Activated T-cell treated with anti-CD3 and anti-CD28 coated beads, Interleukin-2, amount 50 U/mL, for 72 hours (primary cell): ENCODE data around the gene ATP8B3. TPM values are rescaled to one million over a fixed set of nuclear protein-coding genes. Genes with fewer than 3 reads are reported as not detected.

Experiments
- ATAC-seq, 2 donors: fragments of 150-1000 bp; cut with Tn5 transposase; replicated peaks in 1 of 2; 2 replicates each; pipeline ENCODE4 v1.10.0; 2021; ENCODE audit warnings: moderate library complexity in 2 of 2, mild to moderate bottlenecking in 1 of 2
- DNase-seq, 2 donors: peaks; one replicate each; pipeline ENCODE4 v3.0.0; 2021 to 2022; ENCODE audit warnings: mixed read lengths in 1 of 2
- H3K27ac Mint-ChIP-seq: one replicate; pipeline ENCODE4 v1.8.0; 2022; ENCODE audit warnings: mild to moderate bottlenecking, moderate library complexity, mixed read lengths
- H3K27me3 Mint-ChIP-seq: one replicate; pipeline ENCODE4 v1.8.0; 2022; ENCODE audit warnings: low read depth, mixed read lengths
- H3K36me3 Mint-ChIP-seq, 2 donors: one replicate each; pipeline ENCODE4 v1.8.0; 2022; ENCODE audit warnings: mixed read lengths in 2 of 2, mild to moderate bottlenecking in 1 of 2; ENCODE audit not compliant: insufficient read depth in 2 of 2
- H3K4me1 Mint-ChIP-seq: one replicate; pipeline ENCODE4 v1.8.0; 2022; ENCODE audit warnings: low read depth, mixed read lengths
- H3K4me3 Mint-ChIP-seq, 2 donors: one replicate each; pipeline ENCODE4 v1.8.0; 2022; ENCODE audit warnings: mild to moderate bottlenecking in 2 of 2, mixed read lengths in 2 of 2, moderate library complexity in 2 of 2
- H3K9me3 Mint-ChIP-seq, 2 donors: one replicate each; pipeline ENCODE4 v1.8.0; 2022; ENCODE audit warnings: mixed read lengths in 2 of 2
- total RNA-seq, 2 donors: library from RNA; stranded (reverse); gene quantifications; one replicate each; pipeline ENCODE4 v1.2.3, GENCODE V29; 2022

Gene ATP8B3
- total RNA-seq, 2 donors from 2014 or later = 12.1 to 12.8 TPM

DNA sequence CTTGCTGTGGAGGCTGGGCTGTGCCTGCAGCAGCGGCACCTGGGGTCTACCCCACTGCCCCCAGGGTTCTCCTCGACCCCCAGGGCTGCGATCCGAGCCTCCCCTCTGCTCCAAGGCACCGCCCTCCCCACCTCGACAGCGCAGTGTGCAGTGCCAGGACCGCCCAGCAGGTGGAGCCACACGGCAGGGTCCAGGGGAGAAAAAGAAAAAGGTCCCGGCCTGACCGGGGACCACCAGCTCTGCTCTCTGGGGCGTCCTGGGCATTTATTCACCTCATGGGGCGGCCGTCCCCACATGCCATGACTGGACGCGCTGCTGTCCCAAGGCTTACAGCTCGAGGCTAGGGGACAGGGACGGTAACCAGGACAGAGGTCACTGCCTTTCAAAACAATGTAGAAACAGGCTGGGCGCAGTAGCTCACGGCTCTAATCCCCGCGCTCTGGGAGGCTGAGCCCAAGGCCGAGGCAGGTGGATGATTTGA is 25.6 kb upstream of the ATP8B3 start:
- Mint-ChIP-seq H3K4me3 (no peak overlapping the region), H3K27ac (no peak overlapping the region), H3K4me1 (peaks cover 25% of the 10 kb centered on the region), H3K36me3 (no peaks in the 10 kb centered on the region), H3K27me3 (no peaks in the 10 kb centered on the region), H3K9me3 (no peaks in the 10 kb centered on the region)
- peak; percentile 54 to 61 for ATAC-seq
- peak; percentile 70 to 78 for DNase-seq

GRCh38 chr19:1837222-1837565 is 25.1 kb upstream of the ATP8B3 start:
- Mint-ChIP-seq H3K4me1 (peaks cover 21% of the 10 kb centered on the region), H3K4me3 (no peak overlapping the region), H3K27me3 (no peaks in the 10 kb centered on the region), H3K36me3 (no peaks in the 10 kb centered on the region), H3K9me3 (no peaks in the 10 kb centered on the region), H3K27ac (no peak overlapping the region)
- ATAC-seq (no peak), DNase-seq (no peak)

- ATAC-seq = no peak
- no peaks in the 10 kb centered on the region for H3K9me3 Mint-ChIP-seq
- H3K27ac Mint-ChIP-seq = no peak overlapping the region
Measured at GRCh38 chr19:1836458-1837221, 24.6 kb upstream of the ATP8B3 start.

DNA sequence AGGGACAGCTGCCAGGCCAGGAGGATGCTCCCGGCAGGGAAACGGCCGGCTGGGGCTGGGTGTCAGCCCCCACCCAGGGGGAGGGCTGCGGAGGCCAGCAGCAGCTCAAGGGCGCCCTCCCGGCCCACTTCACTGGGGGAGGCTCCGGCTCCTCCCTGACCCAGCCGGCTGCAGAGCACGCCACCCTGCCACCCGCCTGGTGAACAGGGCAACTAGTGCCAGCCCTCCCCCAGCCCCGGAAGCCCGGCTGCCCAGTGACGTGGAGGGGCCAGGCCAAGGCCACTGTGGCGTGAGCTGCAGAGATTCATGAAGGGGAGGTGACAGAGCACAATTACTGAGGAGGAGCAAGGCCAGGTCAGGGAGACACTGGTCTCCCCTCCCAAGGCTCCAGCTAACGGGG is 21.5 kb upstream of the ATP8B3 start:
- no peak overlapping the region for H3K27ac Mint-ChIP-seq

More at GRCh38 chr19:1836458-1837221, 24.6 kb upstream of the ATP8B3 start:
- Mint-ChIP-seq H3K4me1 (peaks cover 15% of the 10 kb centered on the region), H3K36me3 (no peaks in the 10 kb centered on the region), H3K4me3 (no peak overlapping the region), H3K27me3 (no peaks in the 10 kb centered on the region)
- no peak for DNase-seq

DNA sequence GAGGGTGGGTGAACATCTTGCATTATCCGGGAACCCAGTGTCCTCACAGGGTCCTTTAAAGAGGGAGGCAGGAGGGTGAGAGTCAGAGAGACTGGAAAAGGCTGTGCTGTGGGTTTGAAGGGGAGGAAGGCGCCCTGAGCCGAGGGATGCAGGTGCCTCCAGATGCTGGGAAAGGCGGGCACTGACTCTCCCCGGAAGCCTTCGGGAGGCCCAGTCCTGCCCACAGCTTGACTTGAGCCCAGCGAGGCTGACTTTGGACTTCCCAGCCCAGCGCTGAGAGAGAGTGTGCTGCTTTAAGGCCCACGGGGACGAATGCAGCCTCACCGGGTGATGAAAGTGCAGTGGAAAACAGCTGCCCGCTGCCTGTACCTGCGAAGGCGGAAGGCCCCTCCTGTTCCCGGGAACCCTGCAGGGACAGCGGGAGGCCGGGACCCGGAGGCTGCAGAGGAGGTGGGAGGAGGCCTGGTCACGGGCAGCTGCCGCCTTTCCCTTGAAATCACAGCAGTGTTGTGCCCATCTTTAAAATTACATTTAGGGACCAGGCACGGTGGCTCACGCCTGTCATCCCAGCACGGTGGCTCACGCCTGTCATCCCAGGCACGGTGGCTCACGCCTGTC is 20.1 kb upstream of the ATP8B3 start:
- Mint-ChIP-seq H3K4me1 (peaks cover 6% of the 10 kb centered on the region), H3K27ac (no peak overlapping the region), H3K4me3 (no peak overlapping the region), H3K36me3 (no peaks in the 10 kb centered on the region), H3K27me3 (no peaks in the 10 kb centered on the region), H3K9me3 (no peaks in the 10 kb centered on the region)
- DNase-seq (no peak), ATAC-seq (no peak)

More for the DNA sequence above, 21.5 kb upstream of the ATP8B3 start:
- H3K9me3 Mint-ChIP-seq = no peaks in the 10 kb centered on the region
- H3K4me1 Mint-ChIP-seq = peaks cover 6% of the 10 kb centered on the region
- no peaks in the 10 kb centered on the region for H3K27me3 Mint-ChIP-seq
- no peaks in the 10 kb centered on the region for H3K36me3 Mint-ChIP-seq
- ATAC-seq = no peak
- no peak overlapping the region for H3K4me3 Mint-ChIP-seq
- DNase-seq = no peak

DNA sequence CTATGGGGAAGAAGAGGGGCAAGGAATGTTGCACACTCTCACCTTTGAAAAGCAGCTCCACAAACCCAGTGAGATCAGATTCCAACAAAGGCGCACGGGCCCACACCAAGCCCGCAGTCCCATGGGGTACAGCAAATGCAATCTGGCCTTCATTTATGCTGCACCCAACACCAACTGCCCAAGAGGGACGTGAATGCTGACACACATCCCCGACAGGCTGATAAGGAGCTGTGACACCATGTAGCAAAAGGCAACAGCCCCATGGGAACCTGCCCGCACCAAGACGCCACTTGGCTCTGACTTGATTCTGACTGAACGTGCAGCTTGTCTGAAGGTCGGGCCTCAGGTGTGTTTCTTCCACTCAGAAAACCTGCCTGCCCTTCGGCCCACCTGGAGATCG is 18.9 kb upstream of the ATP8B3 start:
- peaks cover 2% of the 10 kb centered on the region for H3K4me1 Mint-ChIP-seq

DNA sequence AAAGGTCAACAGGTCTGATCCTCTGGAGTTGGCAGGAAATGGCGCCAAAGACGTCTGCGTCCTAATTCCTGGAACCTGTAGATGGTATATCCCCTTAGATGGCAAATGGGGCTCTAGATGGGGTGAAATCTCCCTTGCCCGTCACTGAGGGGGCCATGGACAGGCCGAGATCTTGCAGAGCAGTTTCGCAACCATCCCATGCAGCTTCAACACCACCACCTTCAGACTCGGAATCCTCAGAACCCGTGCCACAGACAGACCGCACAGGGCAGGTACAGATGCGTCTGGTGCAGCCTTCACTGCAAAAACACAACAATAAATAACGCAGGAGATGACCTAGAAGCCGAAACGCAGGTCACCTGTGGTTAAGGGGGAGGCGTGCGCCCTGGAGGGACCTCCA is 18.5 kb upstream of the ATP8B3 start:
- no peaks in the 10 kb centered on the region for H3K9me3 Mint-ChIP-seq
- ATAC-seq (no peak), DNase-seq (no peak)
- H3K4me3 Mint-ChIP-seq = no peak overlapping the region
- no peak overlapping the region for H3K27ac Mint-ChIP-seq
- H3K36me3 Mint-ChIP-seq = peaks cover 0 to 3% of the 10 kb centered on the region in 2 donors
- no peaks in the 10 kb centered on the region for H3K4me1 Mint-ChIP-seq
- no peaks in the 10 kb centered on the region for H3K27me3 Mint-ChIP-seq

More for the DNA sequence above, 18.9 kb upstream of the ATP8B3 start:
- Mint-ChIP-seq H3K27ac (no peak overlapping the region), H3K36me3 (peaks cover 0 to under 1% of the 10 kb centered on the region in 2 donors), H3K27me3 (no peaks in the 10 kb centered on the region), H3K9me3 (no peaks in the 10 kb centered on the region), H3K4me3 (no peak overlapping the region)
- DNase-seq (no peak), ATAC-seq (no peak)

DNA sequence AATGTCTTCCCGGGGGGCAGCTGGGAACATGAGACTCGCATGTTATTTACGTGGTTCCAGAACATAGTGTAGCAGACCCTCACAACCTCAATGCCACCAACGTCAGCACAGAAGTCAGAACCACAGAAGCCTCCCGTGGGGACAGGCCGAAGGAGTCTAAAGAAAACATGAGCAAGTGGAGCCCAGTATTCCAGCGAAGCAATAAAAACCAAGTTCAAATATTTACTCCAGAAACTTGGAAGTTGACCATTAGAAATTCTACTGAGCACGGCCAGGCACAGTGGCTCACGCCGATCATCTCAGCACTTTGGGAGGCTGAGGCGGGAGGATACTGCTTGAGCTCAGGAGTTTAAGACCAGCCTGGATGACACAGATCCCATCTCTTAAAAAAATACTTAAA is 17.9 kb upstream of the ATP8B3 start:
- no peak overlapping the region for H3K27ac Mint-ChIP-seq
- H3K4me3 Mint-ChIP-seq = no peak overlapping the region
- H3K4me1 Mint-ChIP-seq = no peaks in the 10 kb centered on the region
- H3K9me3 Mint-ChIP-seq = no peaks in the 10 kb centered on the region
- peaks cover 0 to 3% of the 10 kb centered on the region in 2 donors for H3K36me3 Mint-ChIP-seq
- no peaks in the 10 kb centered on the region for H3K27me3 Mint-ChIP-seq
- ATAC-seq (no peak), DNase-seq (no peak)

GRCh38 chr19:1828279-1829238 is 16.5 kb upstream of the ATP8B3 start:
- Mint-ChIP-seq H3K36me3 (peaks cover 0 to 6% of the 10 kb centered on the region in 2 donors), H3K27me3 (no peaks in the 10 kb centered on the region), H3K4me1 (no peaks in the 10 kb centered on the region), H3K27ac (no peak overlapping the region), H3K4me3 (no peak overlapping the region), H3K9me3 (no peaks in the 10 kb centered on the region)
- ATAC-seq = no peak
- no peak for DNase-seq

DNA sequence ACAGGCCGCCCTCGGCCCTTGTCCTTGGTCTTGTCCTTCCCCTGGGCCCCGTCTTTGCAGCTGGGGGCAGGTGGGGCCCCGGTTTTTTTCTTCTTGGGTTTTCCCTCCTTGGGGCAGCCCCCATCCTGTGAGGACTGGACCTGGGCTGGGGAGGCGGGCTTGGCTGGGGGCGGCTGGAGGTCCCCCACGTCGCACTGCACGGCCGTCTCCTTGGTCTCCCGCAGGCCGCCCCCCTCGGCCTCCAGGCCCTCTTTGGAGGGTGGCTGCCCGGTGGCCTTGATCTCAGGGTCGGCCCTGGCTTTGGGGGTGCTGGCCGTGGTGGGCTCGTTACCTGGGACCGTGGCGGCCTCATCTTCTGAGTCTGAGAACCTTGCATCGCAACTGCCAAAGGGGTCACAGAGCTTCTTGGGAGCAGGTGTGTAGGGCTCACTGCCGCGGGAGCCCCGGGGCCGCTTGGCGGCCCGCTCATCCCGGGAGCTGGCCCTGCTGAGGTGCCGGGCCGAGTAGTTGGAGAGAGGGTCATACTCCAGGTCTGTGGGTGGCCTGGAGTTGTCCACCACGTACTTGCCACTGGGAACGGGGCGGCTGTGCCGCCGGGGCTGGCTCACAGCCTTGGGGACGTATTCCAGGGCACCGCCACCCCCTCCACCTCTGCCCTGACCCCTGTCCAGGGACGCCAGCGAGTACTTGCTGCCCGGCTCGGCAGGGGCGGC is 15.6 kb upstream of the ATP8B3 start:
- no peak overlapping the region for H3K27ac Mint-ChIP-seq
- DNase-seq (no peak), ATAC-seq (no peak)
- H3K27me3 Mint-ChIP-seq = no peaks in the 10 kb centered on the region
- no peaks in the 10 kb centered on the region for H3K9me3 Mint-ChIP-seq
- no peak overlapping the region for H3K4me3 Mint-ChIP-seq
- H3K36me3 Mint-ChIP-seq = peaks cover 0 to 6% of the 10 kb centered on the region in 2 donors
- no peaks in the 10 kb centered on the region for H3K4me1 Mint-ChIP-seq

- ATAC-seq = peak in 1 of 2 donors; percentile 4
- H3K27me3 Mint-ChIP-seq = no peaks in the 10 kb centered on the region
- DNase-seq = no peak
- no peaks in the 10 kb centered on the region for H3K4me1 Mint-ChIP-seq
- no peak overlapping the region for H3K4me3 Mint-ChIP-seq
- H3K36me3 Mint-ChIP-seq = peaks cover 0 to 6% of the 10 kb centered on the region in 2 donors
- no peak overlapping the region for H3K27ac Mint-ChIP-seq
- no peaks in the 10 kb centered on the region for H3K9me3 Mint-ChIP-seq
Measured at GRCh38 chr19:1826557-1827521, 14.8 kb upstream of the ATP8B3 start.
